MM.1S (cell line): Measurements from ENCODE around the gene PTPRG.

Source experiments
- DNase-seq: peaks from one replicate; pipeline ENCODE4 v3.0.0-alpha.2; 2015
- H2AFZ ChIP-seq: fragments of 300-600 bp; sonication (generic); 2 replicates; pipeline ENCODE4 v1.6.0; 2016; ENCODE audit warnings: antibody characterized with exemption, low read length
- H3F3A ChIP-seq: fragments of 300-600 bp; sonication (generic); 2 replicates; pipeline ENCODE4 v1.6.1; 2016; ENCODE audit warnings: mild to moderate bottlenecking, antibody characterized with exemption, low read length, moderate library complexity, mixed read lengths; ENCODE audit not compliant: insufficient read depth
- H3K27ac ChIP-seq: fragments of 300-600 bp; sonication (generic); 2 replicates; pipeline ENCODE4 v1.5.1; 2016; ENCODE audit warnings: mild to moderate bottlenecking, low read length
- H3K27me3 ChIP-seq: fragments of 300-600 bp; sonication (generic); replicated peaks from 2 replicates; pipeline ENCODE4 v1.6.0; 2016; ENCODE audit warnings: low read length; ENCODE audit not compliant: insufficient read depth
- H3K36me3 ChIP-seq: fragments of 300-600 bp; sonication (generic); replicated peaks from 2 replicates; pipeline ENCODE4 v1.6.1; 2016; ENCODE audit warnings: mild to moderate bottlenecking, low read length, mixed read lengths; ENCODE audit not compliant: insufficient read depth
- H3K4me1 ChIP-seq: fragments of 300-600 bp; sonication (generic); 2 replicates; pipeline ENCODE4 v1.6.1; 2016; ENCODE audit warnings: low read length, mixed read lengths
- H3K4me2 ChIP-seq: fragments of 300-600 bp; sonication (generic); 2 replicates; pipeline ENCODE4 v1.6.0; 2016; ENCODE audit warnings: low read depth, low read length
- H3K4me3 ChIP-seq: fragments of 300-600 bp; sonication (generic); 2 replicates; pipeline ENCODE4 v1.5.1; 2016; ENCODE audit warnings: low read length, mixed read lengths
- H3K79me2 ChIP-seq: fragments of 300-600 bp; sonication (generic); 2 replicates; pipeline ENCODE4 v1.6.1; 2016; ENCODE audit warnings: mixed run types, low read length, mixed read lengths
- H3K9ac ChIP-seq: fragments of 300-600 bp; sonication (generic); 2 replicates; pipeline ENCODE4 v1.6.1; 2016; ENCODE audit warnings: low read length, mixed read lengths
- H3K9me2 ChIP-seq: fragments of 300-600 bp; sonication (generic); replicated peaks from 2 replicates; pipeline ENCODE4 v1.6.1; 2016; ENCODE audit warnings: mild to moderate bottlenecking, low read length, mixed read lengths; ENCODE audit not compliant: insufficient read depth
- H3K9me3 ChIP-seq: fragments of 300-600 bp; sonication (generic); replicated peaks from 2 replicates; pipeline ENCODE4 v1.6.1; 2016; ENCODE audit warnings: mild to moderate bottlenecking, low read length, mixed read lengths; ENCODE audit not compliant: insufficient read depth
- H4K20me1 ChIP-seq: fragments of 300-600 bp; sonication (generic); 2 replicates; pipeline ENCODE4 v1.6.1; 2016; ENCODE audit warnings: mild to moderate bottlenecking, low read length, moderate library complexity, mixed read lengths; ENCODE audit not compliant: insufficient read depth
- CTCF ChIP-seq: fragments of 300-600 bp; sonication (generic); IDR thresholded peaks from 2 replicates; pipeline ENCODE4 v1.5.1; 2016; ENCODE audit warnings: antibody characterized with exemption, low read length, mixed read lengths
- EZH2 ChIP-seq: fragments of 300-600 bp; sonication (generic); optimal IDR thresholded peaks from 2 replicates; pipeline ENCODE3; 2017; ENCODE audit warnings: low read depth, mild to moderate bottlenecking, antibody characterized with exemption, low read length, mixed read lengths
- EZH2phosphoT487 ChIP-seq: fragments of 300-600 bp; sonication (generic); IDR thresholded peaks from 2 replicates; pipeline ENCODE4 v1.6.1; 2018; ENCODE audit warnings: antibody characterized with exemption, low read length

PTPRG gene

GRCh38 chr3:61831973-61832372 is 270.6 kb downstream of the PTPRG start:
- no peaks in the 10 kb centered on the region for H3K4me1 ChIP-seq
- H3K4me2 ChIP-seq, result no peak overlapping the region
- no peak for DNase-seq
- no peak overlapping the region for H3K4me3 ChIP-seq
- H3K27ac ChIP-seq, result no peak overlapping the region
- H3K27me3 ChIP-seq, result no peaks in the 10 kb centered on the region
- H3K9ac ChIP-seq, result no peak overlapping the region
- H3K9me3 ChIP-seq, result no peaks in the 10 kb centered on the region
- TF ChIP-seq CTCF, result no peak
- TF ChIP-seq EZH2, result no peak
- no peak for TF ChIP-seq EZH2phosphoT487
- H4K20me1 ChIP-seq, result no peaks in the 10 kb centered on the region
- H3K36me3 ChIP-seq, result no peaks in the 10 kb centered on the region
- no peaks in the 10 kb centered on the region for H3K9me2 ChIP-seq
- H3K79me2 ChIP-seq, result peaks cover 18% of the 10 kb centered on the region
- no peak overlapping the region for H2AFZ ChIP-seq
- no peaks in the 10 kb centered on the region for H3F3A ChIP-seq

GRCh38 chr3:61832375-61833229 is 271.2 kb downstream of the PTPRG start:
- Histone ChIP-seq H3K27me3 (no peaks in the 10 kb centered on the region), H3K9me3 (no peaks in the 10 kb centered on the region), H2AFZ (no peak overlapping the region), H3K4me3 (no peak overlapping the region), H3K36me3 (no peaks in the 10 kb centered on the region), H3F3A (no peaks in the 10 kb centered on the region), H3K4me1 (peaks cover 5% of the 10 kb centered on the region; the same call in 1 of the 2 replicates), H3K79me2 (peaks cover 16% of the 10 kb centered on the region), H3K9ac (no peak overlapping the region), H3K4me2 (no peak overlapping the region), H4K20me1 (no peaks in the 10 kb centered on the region), H3K27ac (no peak overlapping the region), H3K9me2 (no peaks in the 10 kb centered on the region)
- TF ChIP-seq EZH2 (no peak), CTCF (no peak), EZH2phosphoT487 (no peak)
- no peak for DNase-seq

GRCh38 chr3:61839256-61839655 is 277.9 kb downstream of the PTPRG start:
- DNase-seq, result no peak
- no peak overlapping the region for H3K4me3 ChIP-seq
- TF ChIP-seq EZH2, result no peak
- TF ChIP-seq EZH2phosphoT487, result no peak
- no peak for TF ChIP-seq CTCF
- H3K9ac ChIP-seq, result no peak overlapping the region
- no peaks in the 10 kb centered on the region for H3K9me3 ChIP-seq
- H3K27ac ChIP-seq, result no peak overlapping the region
- H3F3A ChIP-seq, result 0 out of 2 replicates have a peak, but pooled peaks cover 3% of the 10 kb centered on the region
- no peaks in the 10 kb centered on the region for H3K27me3 ChIP-seq
- no peaks in the 10 kb centered on the region; the same call in 1 of the 2 replicates for H3K79me2 ChIP-seq
- no peaks in the 10 kb centered on the region for H4K20me1 ChIP-seq
- H3K9me2 ChIP-seq, result no peaks in the 10 kb centered on the region
- H3K36me3 ChIP-seq, result no peaks in the 10 kb centered on the region
- no peak overlapping the region for H2AFZ ChIP-seq
- no peak overlapping the region for H3K4me2 ChIP-seq
- peaks cover 17% of the 10 kb centered on the region for H3K4me1 ChIP-seq
